Karpas-422 (cell line): Measurements from ENCODE around the gene CASZ1. TPM values are rescaled to one million over a fixed set of nuclear protein-coding genes. Genes with fewer than 3 reads are reported as not detected.

ENCODE experiments used
- DNase-seq: peaks from one replicate; pipeline ENCODE4 v3.0.0-alpha.2; 2015
- H2AFZ ChIP-seq: fragments of 200-600 bp; sonication (generic); 2 replicates; pipeline ENCODE4 v1.6.1; 2014; ENCODE audit warnings: antibody characterized with exemption, low read length, mixed read lengths
- H3K27ac ChIP-seq: fragments of 200-600 bp; sonication (generic); 2 replicates; pipeline ENCODE4 v1.5.1; 2014; ENCODE audit warnings: mild to moderate bottlenecking, low read length, moderate library complexity
- H3K27me3 ChIP-seq: fragments of 200-600 bp; sonication (generic); 2 replicates; pipeline ENCODE4 v1.6.1; 2014; ENCODE audit warnings: low read length, mixed read lengths
- H3K36me3 ChIP-seq: fragments of 200-600 bp; sonication (generic); 2 replicates; pipeline ENCODE4 v1.6.1; 2014; ENCODE audit warnings: low read length, mixed read lengths; ENCODE audit not compliant: insufficient read depth
- H3K4me1 ChIP-seq: fragments of 200-600 bp; sonication (generic); 2 replicates; pipeline ENCODE4 v1.6.1; 2014; ENCODE audit warnings: mild to moderate bottlenecking, low read length, mixed read lengths
- H3K4me2 ChIP-seq: fragments of 200-600 bp; sonication (generic); 2 replicates; pipeline ENCODE4 v1.6.1; 2014; ENCODE audit warnings: low read length, low read depth, mild to moderate bottlenecking; ENCODE audit not compliant: poor library complexity, severe bottlenecking
- H3K4me3 ChIP-seq: fragments of 200-600 bp; sonication (generic); 2 replicates; pipeline ENCODE4 v1.5.1; 2014; ENCODE audit warnings: mild to moderate bottlenecking, antibody characterized with exemption, low read length, mixed read lengths
- H3K79me2 ChIP-seq: fragments of 200-600 bp; sonication (generic); 2 replicates; pipeline ENCODE4 v1.6.1; 2014; ENCODE audit warnings: mild to moderate bottlenecking, low read length, mixed read lengths
- H3K9ac ChIP-seq: fragments of 200-600 bp; sonication (generic); 2 replicates; pipeline ENCODE4 v1.6.0; 2014; ENCODE audit warnings: low read length
- H3K9me2 ChIP-seq: fragments of 200-600 bp; sonication (generic), shearing (Covaris generic); replicated peaks from 2 replicates; pipeline ENCODE4 v1.6.0; 2014; ENCODE audit warnings: mild to moderate bottlenecking, low read length, moderate library complexity; ENCODE audit not compliant: insufficient read depth
- H3K9me3 ChIP-seq: fragments of 300-700, 200-600 bp; sonication (generic); 2 replicates; pipeline ENCODE4 v1.6.1; 2014; ENCODE audit warnings: low read length, mixed read lengths
- H4K20me1 ChIP-seq: fragments of 200-600 bp; sonication (generic); 2 replicates; pipeline ENCODE4 v1.6.1; 2014; ENCODE audit warnings: mild to moderate bottlenecking, antibody characterized with exemption, low read length, low read depth; ENCODE audit not compliant: insufficient read depth
- total RNA-seq: library from RNA; depleted of rRNA; stranded (reverse); fragments of >200 nt; shearing (Covaris generic); gene quantifications from 2 replicates; pipeline ENCODE4 v1.2.3, GENCODE V29; 2014; ENCODE audit warnings: low replicate concordance; rRNA removed

Gene CASZ1, protein sequence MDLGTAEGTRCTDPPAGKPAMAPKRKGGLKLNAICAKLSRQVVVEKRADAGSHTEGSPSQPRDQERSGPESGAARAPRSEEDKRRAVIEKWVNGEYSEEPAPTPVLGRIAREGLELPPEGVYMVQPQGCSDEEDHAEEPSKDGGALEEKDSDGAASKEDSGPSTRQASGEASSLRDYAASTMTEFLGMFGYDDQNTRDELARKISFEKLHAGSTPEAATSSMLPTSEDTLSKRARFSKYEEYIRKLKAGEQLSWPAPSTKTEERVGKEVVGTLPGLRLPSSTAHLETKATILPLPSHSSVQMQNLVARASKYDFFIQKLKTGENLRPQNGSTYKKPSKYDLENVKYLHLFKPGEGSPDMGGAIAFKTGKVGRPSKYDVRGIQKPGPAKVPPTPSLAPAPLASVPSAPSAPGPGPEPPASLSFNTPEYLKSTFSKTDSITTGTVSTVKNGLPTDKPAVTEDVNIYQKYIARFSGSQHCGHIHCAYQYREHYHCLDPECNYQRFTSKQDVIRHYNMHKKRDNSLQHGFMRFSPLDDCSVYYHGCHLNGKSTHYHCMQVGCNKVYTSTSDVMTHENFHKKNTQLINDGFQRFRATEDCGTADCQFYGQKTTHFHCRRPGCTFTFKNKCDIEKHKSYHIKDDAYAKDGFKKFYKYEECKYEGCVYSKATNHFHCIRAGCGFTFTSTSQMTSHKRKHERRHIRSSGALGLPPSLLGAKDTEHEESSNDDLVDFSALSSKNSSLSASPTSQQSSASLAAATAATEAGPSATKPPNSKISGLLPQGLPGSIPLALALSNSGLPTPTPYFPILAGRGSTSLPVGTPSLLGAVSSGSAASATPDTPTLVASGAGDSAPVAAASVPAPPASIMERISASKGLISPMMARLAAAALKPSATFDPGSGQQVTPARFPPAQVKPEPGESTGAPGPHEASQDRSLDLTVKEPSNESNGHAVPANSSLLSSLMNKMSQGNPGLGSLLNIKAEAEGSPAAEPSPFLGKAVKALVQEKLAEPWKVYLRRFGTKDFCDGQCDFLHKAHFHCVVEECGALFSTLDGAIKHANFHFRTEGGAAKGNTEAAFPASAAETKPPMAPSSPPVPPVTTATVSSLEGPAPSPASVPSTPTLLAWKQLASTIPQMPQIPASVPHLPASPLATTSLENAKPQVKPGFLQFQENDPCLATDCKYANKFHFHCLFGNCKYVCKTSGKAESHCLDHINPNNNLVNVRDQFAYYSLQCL (N-terminal part only)
- total RNA-seq, result 1.3 TPM in 2 replicates

DNA sequence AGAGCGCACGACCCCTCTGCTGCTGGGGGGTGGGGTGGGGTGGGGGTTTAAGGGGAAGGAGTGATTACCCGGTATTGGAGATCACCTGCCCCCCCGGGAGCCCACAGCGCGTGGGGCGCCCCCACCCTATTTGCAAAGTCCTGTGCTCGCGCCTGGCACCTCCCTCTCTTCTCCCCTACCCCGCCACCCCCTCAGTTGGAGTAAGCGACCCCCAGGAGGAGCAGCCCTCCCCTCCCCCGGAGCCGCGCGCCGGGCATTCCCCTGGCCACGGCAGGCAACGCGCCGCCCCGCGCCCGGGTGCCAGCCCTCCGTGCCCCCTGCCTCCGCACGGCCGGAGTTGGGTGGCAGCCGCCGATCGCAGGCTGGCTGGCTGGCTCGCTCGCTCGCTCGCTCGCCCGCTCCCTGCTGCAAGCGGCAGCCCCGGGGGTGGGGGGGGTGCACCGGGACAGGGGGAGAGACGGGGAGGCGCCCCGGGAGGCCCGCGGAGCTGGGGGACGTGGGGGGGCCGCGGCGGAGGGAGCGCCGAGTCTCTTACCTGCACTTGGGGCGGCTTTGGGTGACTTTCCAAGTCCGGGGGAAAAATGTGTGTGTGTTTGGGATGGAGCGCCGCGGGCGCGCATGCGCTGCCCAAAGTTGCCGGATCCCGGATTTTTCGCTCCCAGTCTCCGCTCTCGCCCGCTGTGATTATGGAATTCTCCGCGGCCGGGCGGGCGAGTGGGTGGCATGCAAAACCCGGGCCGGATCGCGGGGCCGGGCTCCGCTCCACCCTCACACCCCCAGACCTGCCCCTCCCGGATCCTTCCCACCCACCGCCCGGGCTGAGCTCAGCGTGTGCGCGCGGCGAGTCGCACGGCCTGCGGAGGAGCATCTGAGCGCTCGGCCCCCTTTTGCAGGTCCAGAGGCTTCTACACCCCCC lies at the start of gene CASZ1:
TSS of gene CASZ1 (minus strand) at position 618 of the 916 bp plus-strand sequence. CDS start 102,757 bp downstream, outside the sequence.
- Histone ChIP-seq H3K27me3 (no peaks in the 10 kb centered on the region), H3K79me2 (no peaks in the 10 kb centered on the region), H3K9ac (no peak within 1 kb of the TSS), H3K9me3 (no peaks in the 10 kb centered on the region), H3K4me1 (no peaks in the 10 kb centered on the region), H3K36me3 (no peaks in the 10 kb centered on the region), H4K20me1 (no peaks in the 10 kb centered on the region), H3K27ac (no peak within 1 kb of the TSS), H2AFZ (no peak within 1 kb of the TSS), H3K4me3 (no peak within 1 kb of the TSS), H3K9me2 (no peaks in the 10 kb centered on the region), H3K4me2 (no peak within 1 kb of the TSS)
- DNase-seq, result no peak

DNA sequence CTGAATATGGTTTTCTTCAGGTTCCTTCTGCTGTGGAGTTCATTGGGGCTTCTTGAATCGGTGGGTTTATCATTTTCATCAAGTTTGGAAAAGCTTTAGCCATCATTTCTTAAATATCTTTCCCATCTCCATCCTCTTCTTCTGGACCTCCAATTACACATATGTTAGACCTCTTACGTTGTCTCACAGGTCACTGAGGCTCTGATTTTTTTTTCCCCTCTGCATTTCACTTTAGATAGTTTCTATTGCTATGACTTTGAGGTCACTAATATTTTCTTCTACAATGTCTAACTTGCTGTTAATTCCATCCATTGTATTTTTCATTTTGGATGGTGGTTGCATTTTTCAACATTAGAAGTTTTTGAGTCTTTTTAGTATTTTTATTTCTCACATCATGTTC lies 47.3 kb upstream of the CASZ1 start:
- H3K27ac ChIP-seq, result no peak overlapping the region
- H3K4me2 ChIP-seq, result no peak overlapping the region
- H3K79me2 ChIP-seq, result no peaks in the 10 kb centered on the region
- no peaks in the 10 kb centered on the region for H3K9me3 ChIP-seq
- no peaks in the 10 kb centered on the region for H3K27me3 ChIP-seq
- no peaks in the 10 kb centered on the region for H3K9me2 ChIP-seq
- H2AFZ ChIP-seq, result no peak overlapping the region
- no peaks in the 10 kb centered on the region for H3K36me3 ChIP-seq
- DNase-seq, result no peak
- H3K9ac ChIP-seq, result no peak overlapping the region
- H3K4me3 ChIP-seq, result no peak overlapping the region
- no peaks in the 10 kb centered on the region for H4K20me1 ChIP-seq
- H3K4me1 ChIP-seq, result peaks cover 5% of the 10 kb centered on the region

DNA sequence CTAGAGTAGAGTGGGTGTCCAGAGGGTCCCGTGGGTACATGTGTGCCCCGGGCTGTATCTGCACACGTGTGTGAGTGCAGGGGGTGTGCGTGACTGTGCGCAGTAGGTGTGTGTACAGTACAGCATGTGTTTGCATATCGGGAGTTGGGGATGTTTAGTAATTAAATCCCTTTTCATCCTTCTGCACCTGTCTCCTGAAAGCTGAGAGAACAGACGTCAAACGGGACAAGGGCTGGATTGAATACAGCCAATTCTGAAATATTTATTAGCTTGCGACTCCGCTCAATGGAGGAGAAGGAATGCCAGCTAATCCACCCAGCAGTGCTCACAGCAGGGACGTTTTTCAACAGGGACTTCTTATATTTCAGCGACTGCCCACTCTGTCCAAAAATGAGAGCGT lies 44.7 kb upstream of the CASZ1 start:
- H2AFZ ChIP-seq, result no peak overlapping the region
- H3K27me3 ChIP-seq, result no peaks in the 10 kb centered on the region
- peaks cover 5% of the 10 kb centered on the region for H3K4me1 ChIP-seq
- no peaks in the 10 kb centered on the region for H4K20me1 ChIP-seq
- no peaks in the 10 kb centered on the region for H3K79me2 ChIP-seq
- H3K9me2 ChIP-seq, result no peaks in the 10 kb centered on the region
- H3K4me2 ChIP-seq, result no peak overlapping the region
- DNase-seq, result no peak
- H3K9ac ChIP-seq, result no peak overlapping the region
- H3K9me3 ChIP-seq, result no peaks in the 10 kb centered on the region
- H3K36me3 ChIP-seq, result no peaks in the 10 kb centered on the region
- H3K4me3 ChIP-seq, result no peak overlapping the region
- H3K27ac ChIP-seq, result no peak overlapping the region

DNA sequence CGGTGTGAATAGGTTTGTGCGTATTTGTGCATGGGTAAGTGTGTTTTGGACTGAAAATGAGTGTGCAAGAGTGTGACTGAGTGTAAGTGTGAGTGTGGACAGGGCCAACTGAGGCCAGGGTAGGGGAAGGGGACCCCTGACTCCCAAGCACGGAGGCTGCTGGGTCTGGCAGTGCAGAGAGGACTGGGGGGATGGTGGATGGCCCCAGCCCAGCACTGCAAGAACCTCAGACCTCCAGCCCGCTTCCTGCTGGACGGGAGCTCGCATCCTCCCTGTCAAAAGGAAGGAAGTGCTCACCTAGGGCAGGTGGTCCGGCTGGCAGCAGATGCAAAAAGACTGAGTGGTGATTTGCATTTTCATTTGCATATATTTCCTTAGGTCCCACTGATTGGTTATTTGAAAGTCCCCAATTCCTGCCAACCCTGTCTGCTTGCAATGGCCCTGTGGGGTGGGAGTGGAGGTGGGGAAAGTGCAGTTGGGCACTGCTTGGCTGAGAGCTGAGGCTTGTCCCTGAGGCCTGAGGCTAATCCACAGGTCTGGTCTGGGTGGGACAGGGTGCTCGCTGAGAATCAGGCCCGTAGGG lies 42.8 kb upstream of the CASZ1 start:
- H3K27me3 ChIP-seq, result no peaks in the 10 kb centered on the region
- no peaks in the 10 kb centered on the region for H3K36me3 ChIP-seq

DNA sequence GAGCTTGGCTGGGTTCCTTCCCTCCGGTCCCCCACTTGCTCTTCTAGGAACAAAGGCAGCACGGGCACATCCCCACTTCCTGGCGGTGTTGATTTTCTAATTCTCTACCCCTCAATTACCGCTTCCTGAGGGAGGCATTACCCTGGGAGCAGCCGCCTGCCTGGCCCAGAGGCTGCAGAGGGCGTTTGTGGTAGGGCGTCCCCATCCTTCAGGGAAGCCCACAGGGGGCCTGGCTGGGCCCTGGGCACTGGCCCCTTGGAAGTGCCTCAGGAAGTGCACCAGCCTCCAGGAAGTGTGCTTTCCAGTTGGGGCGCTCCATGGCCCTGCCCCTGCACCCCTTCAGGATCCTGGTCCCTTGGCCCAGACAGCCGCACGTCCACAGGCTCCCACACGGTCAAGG lies 42.1 kb upstream of the CASZ1 start:
- Histone ChIP-seq H3K9me3 (no peaks in the 10 kb centered on the region), H3K27ac (no peak overlapping the region), H3K9ac (no peak overlapping the region), H3K9me2 (no peaks in the 10 kb centered on the region), H3K4me1 (peaks cover 5% of the 10 kb centered on the region), H3K79me2 (no peaks in the 10 kb centered on the region), H3K4me2 (no peak overlapping the region), H2AFZ (no peak overlapping the region), H3K27me3 (no peaks in the 10 kb centered on the region), H4K20me1 (no peaks in the 10 kb centered on the region), H3K4me3 (no peak overlapping the region), H3K36me3 (no peaks in the 10 kb centered on the region)
- no peak for DNase-seq

More for the DNA sequence above, 42.8 kb upstream of the CASZ1 start:
- no peak overlapping the region for H3K27ac ChIP-seq
- H4K20me1 ChIP-seq, result no peaks in the 10 kb centered on the region
- peaks cover 5% of the 10 kb centered on the region for H3K4me1 ChIP-seq
- H3K4me2 ChIP-seq, result no peak overlapping the region
- H3K79me2 ChIP-seq, result no peaks in the 10 kb centered on the region
- H3K9me2 ChIP-seq, result no peaks in the 10 kb centered on the region
- DNase-seq, result no peak
- no peaks in the 10 kb centered on the region for H3K9me3 ChIP-seq
- no peak overlapping the region for H3K4me3 ChIP-seq
- H3K9ac ChIP-seq, result no peak overlapping the region
- H2AFZ ChIP-seq, result no peak overlapping the region

DNA sequence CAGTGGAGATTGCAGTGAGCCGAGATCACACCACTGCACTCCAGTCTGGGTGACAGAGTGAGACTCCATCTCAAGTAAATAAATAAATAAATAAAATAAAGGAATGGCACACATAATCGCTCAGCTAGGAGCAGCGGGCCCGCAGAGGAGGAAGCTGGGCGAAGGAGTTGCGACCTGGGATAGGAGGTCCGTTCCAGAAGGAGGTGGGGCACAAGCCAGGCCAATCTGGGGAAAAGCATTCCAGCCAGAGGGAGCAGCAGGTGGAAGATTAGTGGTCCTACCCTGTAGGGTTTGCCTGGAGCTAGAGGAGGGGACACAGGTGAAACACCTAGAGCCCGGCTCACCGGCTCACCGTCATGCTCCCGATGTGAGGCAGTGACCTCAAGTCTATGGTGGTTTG lies 40.3 kb upstream of the CASZ1 start:
- Histone ChIP-seq H3K9ac (no peak overlapping the region), H3K27me3 (no peaks in the 10 kb centered on the region), H3K9me3 (no peaks in the 10 kb centered on the region), H3K4me1 (peaks cover 5% of the 10 kb centered on the region), H3K9me2 (no peaks in the 10 kb centered on the region), H3K79me2 (no peaks in the 10 kb centered on the region), H2AFZ (no peak overlapping the region), H3K27ac (no peak overlapping the region), H3K4me2 (no peak overlapping the region), H3K4me3 (no peak overlapping the region), H3K36me3 (no peaks in the 10 kb centered on the region), H4K20me1 (no peaks in the 10 kb centered on the region)
- DNase-seq, result no peak

DNA sequence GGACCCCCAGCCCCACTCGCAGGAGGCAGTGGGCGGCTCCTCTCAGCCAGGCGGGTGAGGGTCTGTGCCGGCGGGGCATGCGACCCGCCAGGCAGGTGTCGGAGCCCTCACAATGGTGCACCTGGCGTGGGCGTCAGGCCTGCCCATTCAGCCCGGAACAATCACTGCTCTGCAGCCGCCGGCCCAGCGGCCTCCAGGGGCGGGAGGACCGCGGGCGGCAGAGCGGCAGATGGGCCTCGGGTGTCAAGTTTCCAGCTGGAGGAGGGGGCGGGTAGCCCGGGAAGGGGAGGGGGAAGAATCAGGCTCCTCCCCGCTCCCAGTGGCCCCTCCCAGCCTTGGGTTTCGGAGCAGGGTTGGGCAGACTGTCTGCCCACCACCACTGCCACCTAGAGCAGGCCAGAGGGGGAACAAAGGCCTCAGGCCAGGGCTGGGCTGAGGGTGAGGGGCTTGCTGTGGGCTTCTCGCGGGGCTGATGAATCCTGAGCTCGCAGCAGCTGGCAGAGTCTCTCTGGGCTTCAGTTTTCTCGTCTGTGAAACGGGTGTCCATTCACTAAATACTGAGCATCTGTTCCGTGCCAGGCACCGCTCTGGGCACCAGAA lies 39.5 kb upstream of the CASZ1 start:
- DNase-seq, result peak; percentile 72
- Histone ChIP-seq H2AFZ (no peak overlapping the region), H3K36me3 (no peaks in the 10 kb centered on the region), H4K20me1 (no peaks in the 10 kb centered on the region), H3K4me2 (no peak overlapping the region), H3K4me1 (peaks cover 8% of the 10 kb centered on the region), H3K79me2 (no peaks in the 10 kb centered on the region), H3K4me3 (no peak overlapping the region), H3K27me3 (no peaks in the 10 kb centered on the region), H3K9me3 (no peaks in the 10 kb centered on the region), H3K9ac (no peak overlapping the region), H3K9me2 (no peaks in the 10 kb centered on the region), H3K27ac (no peak overlapping the region)
